H1 (cell line): ENCODE data around the gene CPSF4. TPM values are rescaled to one million over a fixed set of nuclear protein-coding genes. Genes with fewer than 3 reads are reported as not detected.

Source experiments
- CTCF ChIA-PET: fragments of 300-600 bp; sonication (Branson Sonifier 250); formaldehyde crosslinking; loops from one replicate; lab custom pipeline; 2021; ENCODE audit not compliant: partially characterized antibody; lab: Charles Lee
- POLR2A ChIA-PET: fragments of 300-600 bp; sonication (Branson Sonifier 250); formaldehyde crosslinking; loops from one replicate; lab custom pipeline; 2021; ENCODE audit warnings: inconsistent platforms; ENCODE audit not compliant: partially characterized antibody; lab: Charles Lee
- DNase-seq, 2 experiments: peaks; one replicate each; pipeline versions ENCODE4 v3.0.0 to v3.0.0-alpha.2; 2010 to 2022; ENCODE audit warnings: low spot score in 2 of 2, low read depth in 1 of 2, mixed read lengths in 1 of 2
- FAIRE-seq: peaks from 2 replicates; lab custom pipeline; 2011; peaks lifted over from hg19 to GRCh38; lab: Jason Lieb, UNC
- H2AFZ ChIP-seq: 2 replicates; pipeline ENCODE4 v1.8.1; 2012; ENCODE audit warnings: low read length, inconsistent platforms
- H2AK5ac ChIP-seq: 2 replicates; pipeline ENCODE4 v1.6.1; 2013; ENCODE audit warnings: low read depth, low read length
- H2BK120ac ChIP-seq: replicated peaks from 2 replicates; pipeline ENCODE3; 2013; ENCODE audit warnings: low read depth, low read length, inconsistent platforms
- H2BK12ac ChIP-seq: 2 replicates; pipeline ENCODE4 v1.6.1; 2013; ENCODE audit warnings: low read depth, low read length
- H2BK15ac ChIP-seq: 2 replicates; pipeline ENCODE4 v1.6.1; 2013; ENCODE audit warnings: low read length
- H2BK20ac ChIP-seq: 2 replicates; pipeline ENCODE4 v1.6.1; 2013; ENCODE audit warnings: low read length
- H2BK5ac ChIP-seq: 2 replicates; pipeline ENCODE4 v1.6.1; 2013; ENCODE audit warnings: low read depth, low read length
- H3K14ac ChIP-seq: 2 replicates; pipeline ENCODE4 v1.6.1; 2013; ENCODE audit warnings: inconsistent platforms; ENCODE audit not compliant: insufficient read length
- H3K18ac ChIP-seq: 2 replicates; pipeline ENCODE4 v1.6.1; 2013; ENCODE audit warnings: low read length; ENCODE audit errors: extremely low read depth
- H3K23ac ChIP-seq: 2 replicates; pipeline ENCODE4 v1.6.1; 2013; ENCODE audit warnings: inconsistent platforms; ENCODE audit not compliant: insufficient read length
- H3K23me2 ChIP-seq: 2 replicates; pipeline ENCODE4 v1.6.1; 2013; ENCODE audit warnings: low read depth, low read length
- H3K27ac ChIP-seq: 2 replicates; pipeline ENCODE4 v1.6.1; 2011; ENCODE audit warnings: low read depth, low read length, inconsistent platforms
- H3K27me3 ChIP-seq, 4 experiments: replicated peaks in 1 of 4; 1 replicate in 1 of 4; 2 replicates in 3 of 4; pipeline versions ENCODE4 v1.6.1 to v1.8.1; 2011 to 2013; ENCODE audit warnings: low read length in 3 of 4, mild to moderate bottlenecking in 3 of 4, inconsistent platforms in 2 of 4, mixed read lengths in 2 of 4, moderate library complexity in 1 of 4; ENCODE audit not compliant: control insufficient read depth in 3 of 4, insufficient read depth in 3 of 4; ENCODE audit errors: extremely low read depth in 1 of 4
- H3K36me3 ChIP-seq, 4 experiments: 2 replicates each; pipeline versions ENCODE4 v1.6.1 to v1.8.1; 2011 to 2013; ENCODE audit warnings: mild to moderate bottlenecking in 4 of 4, low read length in 3 of 4, moderate library complexity in 2 of 4, control low read depth in 1 of 4, inconsistent platforms in 1 of 4; ENCODE audit not compliant: insufficient read depth in 4 of 4, control insufficient read depth in 2 of 4
- H3K4ac ChIP-seq: replicated peaks from 2 replicates; pipeline ENCODE3; 2013; ENCODE audit warnings: low read length, low read depth, mixed read lengths, inconsistent platforms; ENCODE audit not compliant: insufficient read length
- H3K4me1 ChIP-seq, 4 experiments: replicated peaks in 1 of 4; 1 replicate in 1 of 4; 2 replicates in 3 of 4; pipeline versions ENCODE4 v1.6.1 to v1.8.1; 2011 to 2013; ENCODE audit warnings: low read length in 3 of 4, inconsistent platforms in 2 of 4, mixed read lengths in 1 of 4; ENCODE audit not compliant: insufficient read depth in 4 of 4, control insufficient read depth in 3 of 4
- H3K4me2 ChIP-seq, 2 experiments: 2 replicates each; pipeline versions ENCODE4 v1.6.1 to v1.8.1; 2011 to 2013; ENCODE audit warnings: low read depth in 2 of 2, low read length in 2 of 2, control low read depth in 1 of 2, inconsistent platforms in 1 of 2, mild to moderate bottlenecking in 1 of 2; ENCODE audit not compliant: insufficient read depth in 1 of 2
- H3K4me3 ChIP-seq, 4 experiments: fragments of 200-600, 300-600 bp in 1 of 4; sonication (generic), shearing (Covaris generic), sonication (Bioruptor Twin) in 1 of 4; 2 replicates each; pipeline versions ENCODE4 v1.5.1 to v1.8.1; 2011 to 2016; ENCODE audit warnings: low read length in 4 of 4, low read depth in 3 of 4, control low read depth in 2 of 4, inconsistent platforms in 2 of 4, mild to moderate bottlenecking in 2 of 4, mixed read lengths in 1 of 4, moderate library complexity in 1 of 4; ENCODE audit not compliant: insufficient read depth in 2 of 4; ENCODE audit errors: extremely low read depth in 1 of 4
- H3K56ac ChIP-seq: replicated peaks from 2 replicates; pipeline ENCODE3; 2013; ENCODE audit warnings: low read depth, mild to moderate bottlenecking, mixed read lengths, low read length, inconsistent platforms; ENCODE audit not compliant: insufficient read length
- H3K79me1 ChIP-seq: 2 replicates; pipeline ENCODE4 v1.6.1; 2013; ENCODE audit warnings: low read depth, low read length, control low read depth
- H3K79me2 ChIP-seq, 2 experiments: 2 replicates each; pipeline versions ENCODE4 v1.6.1 to v1.8.1; 2012 to 2013; ENCODE audit warnings: low read length in 2 of 2, mild to moderate bottlenecking in 2 of 2, inconsistent platforms in 1 of 2; ENCODE audit not compliant: insufficient read depth in 2 of 2, control insufficient read depth in 1 of 2
- H3K9ac ChIP-seq, 4 experiments: replicated peaks in 1 of 4; 1 replicate in 1 of 4; 2 replicates in 3 of 4; pipeline versions ENCODE4 v1.6.1 to v1.8.1; 2011 to 2013; ENCODE audit warnings: low read depth in 3 of 4, low read length in 3 of 4, control low read depth in 2 of 4, mild to moderate bottlenecking in 2 of 4, moderate library complexity in 2 of 4, inconsistent platforms in 1 of 4; ENCODE audit errors: extremely low read depth in 1 of 4
- H3K9me3 ChIP-seq, 2 experiments: 2 replicates each; pipeline versions ENCODE4 v1.6.1 to v1.8.1; 2012 to 2013; ENCODE audit warnings: mild to moderate bottlenecking in 2 of 2, moderate library complexity in 2 of 2, control low read depth in 1 of 2, inconsistent platforms in 1 of 2, low read depth in 1 of 2, low read length in 1 of 2, mixed read lengths in 1 of 2; ENCODE audit not compliant: insufficient read depth in 2 of 2
- H4K20me1 ChIP-seq, 2 experiments: replicated peaks in 1 of 2; 2 replicates each; pipeline versions ENCODE3 to v1.8.1; 2011 to 2013; ENCODE audit warnings: inconsistent platforms in 2 of 2, low read length in 2 of 2, mild to moderate bottlenecking in 1 of 2; ENCODE audit not compliant: insufficient read depth in 2 of 2, control insufficient read depth in 1 of 2
- H4K5ac ChIP-seq: 2 replicates; pipeline ENCODE4 v1.6.1; 2013; ENCODE audit warnings: low read length, low read depth, mixed read lengths, inconsistent platforms; ENCODE audit not compliant: insufficient read length
- H4K8ac ChIP-seq: 2 replicates; pipeline ENCODE4 v1.8.0; 2013; ENCODE audit warnings: mild to moderate bottlenecking, moderate library complexity, low read length, inconsistent platforms; ENCODE audit not compliant: insufficient read depth; ENCODE audit errors: extremely low read depth
- H4K91ac ChIP-seq: replicated peaks from 2 replicates; pipeline ENCODE3; 2013; ENCODE audit warnings: low read length, mixed read lengths, inconsistent platforms; ENCODE audit not compliant: insufficient read length
- EZH2 ChIP-seq: fragments of 200-600 bp; sonication (generic); IDR thresholded peaks from 2 replicates; pipeline ENCODE4 v1.7.1; 2012; ENCODE audit warnings: low read depth, mild to moderate bottlenecking, moderate library complexity, low read length, inconsistent platforms; ENCODE audit not compliant: severe bottlenecking
- KDM1A ChIP-seq: fragments of 200-600, 300-600 bp; sonication (generic); IDR thresholded peaks from 2 replicates; pipeline ENCODE4 v1.7.1; 2016; ENCODE audit warnings: mild to moderate bottlenecking, low read length, borderline replicate concordance
- MAFK ChIP-seq: IDR thresholded peaks from 2 replicates; pipeline ENCODE4 v1.6.1; 2012; ENCODE audit warnings: low read depth, mild to moderate bottlenecking, improper control_type of control experiment, low read length
- PHF8 ChIP-seq: fragments of 200-600 bp; sonication (generic); conservative IDR thresholded peaks from 2 replicates; pipeline ENCODE4 v1.7.1; 2012; ENCODE audit warnings: low read depth, mild to moderate bottlenecking, inconsistent platforms, low read length, moderate library complexity
- POLR2A ChIP-seq, 2 experiments: IDR thresholded peaks; 1 replicate in 1 of 2; 2 replicates in 1 of 2; pipeline ENCODE4 v1.6.1; 2011; ENCODE audit warnings: low read depth in 2 of 2, low read length in 2 of 2, mild to moderate bottlenecking in 2 of 2; ENCODE audit errors: control extremely low read depth in 1 of 2
- SAP30 ChIP-seq: fragments of 300-600 bp; sonication (generic); IDR thresholded peaks from 2 replicates; pipeline ENCODE4 v1.7.1; 2012; ENCODE audit warnings: low read length, moderate library complexity, mild to moderate bottlenecking, inconsistent platforms; ENCODE audit not compliant: insufficient read depth, insufficient replicate concordance
- SIRT6 ChIP-seq: IDR thresholded peaks from one replicate; pipeline ENCODE4 v1.7.1; 2012; ENCODE audit warnings: low read length, inconsistent platforms
- WGBS, 2 experiments: shearing (Covaris generic) in 1 of 2; methylation state at CpG; one replicate each; pipeline versions ENCODE4 v1.1.6 to v1.1.7; 2013 to 2015; ENCODE audit warnings: low lambda C conversion rate in 2 of 2, mixed read lengths in 2 of 2, inconsistent platforms in 1 of 2, low coverage in 1 of 2, missing lambda C conversion rate in 1 of 2; ENCODE audit not compliant: insufficient replicate concordance in 2 of 2, insufficient coverage in 1 of 2, insufficient read length in 1 of 2; ENCODE audit errors: extremely low coverage in 1 of 2, missing lambda C conversion rate in 1 of 2; 5-methylcytosine and 5-hydroxymethylcytosine counted together
- polyA plus RNA-seq, 7 experiments: library from polyadenylated mRNA; depleted of rRNA in 3 of 7; stranded (reverse) in 5 of 7; unstranded in 2 of 7; fragments of >200 nt in 5 of 7; fragments of 200-250 nt in 2 of 7; gene quantifications; 1 replicate in 5 of 7; 2 replicates in 1 of 7; 4 replicates in 1 of 7; pipeline versions ENCODE4 v1.2.1 to v1.2.3, GENCODE V29; 2011 to 2013; ENCODE audit warnings: missing spikeins in 2 of 7, mixed read lengths in 2 of 7
- total RNA-seq: library from RNA; stranded (reverse); fragmentation: NEBNext Ultra II Directional; extraction: Animal tissue kit (Norgen Biotek cat#: 25700); gene quantifications from 2 replicates; pipeline ENCODE4 v1.2.1, GENCODE V29; 2021

CPSF4 gene
- total and polyA plus RNA-seq, 2 of the 8 experiments (the other 6 are each of a cell fraction or from before 2014, with no cell fraction given) = 77.5 to 103 TPM

GRCh38 chr7:99449326-99449725 lies 10.6 kb downstream of the CPSF4 start:
- no peak for TF ChIP-seq MAFK
- no peak for TF ChIP-seq EZH2
- 0 out of 3 replicates have a peak, but pooled peaks of 1 of the 2 experiments have one; percentile 6 for TF ChIP-seq POLR2A (IDR thresholded peaks at IDR 0.05; ENCODE audit: control extremely low read depth in 1 of 2, low read depth in 2 of 2, low read length in 2 of 2)
- TF ChIP-seq KDM1A = no peak
- TF ChIP-seq PHF8 = no peak
- no peak for TF ChIP-seq SAP30
- TF ChIP-seq SIRT6 = no peak
- H4K20me1 ChIP-seq = peaks cover 12 to 23% of the 10 kb centered on the region in 2 experiments
- H2BK120ac ChIP-seq = no peak overlapping the region
- WGBS, 2 experiments = 93% methylated on average over 5 of the region's 5 CpGs; no CpG with 5 or more reads in 1 of the 2 experiments
- H2BK12ac ChIP-seq = no peak overlapping the region
- FAIRE-seq = no peak
- H3K27ac ChIP-seq = no peak overlapping the region
- CTCF ChIA-PET = interaction anchor here (0.8 to 1.4 kb wide), 4 partner anchors 10 to 402 kb away, joined by 3 to 6 read pairs (median 3); no protein-coding TSS in a partner anchor
- peaks cover 52 to 81% (median 77%) of the 10 kb centered on the region in 4 experiments for H3K36me3 ChIP-seq
- H3K23me2 ChIP-seq = no peaks in the 10 kb centered on the region
- H2AFZ ChIP-seq = no peak overlapping the region
- H3K9ac ChIP-seq = no peak overlapping the region
- no peaks in the 10 kb centered on the region; a peak in 1 of 7 replicates for H3K27me3 ChIP-seq
- H2BK20ac ChIP-seq = no peak overlapping the region
- no peaks in the 10 kb centered on the region for H3K79me2 ChIP-seq
- H2BK5ac ChIP-seq = no peak overlapping the region; the same call in 1 of the 2 replicates
- H3K4me2 ChIP-seq = no peak overlapping the region
- H3K14ac ChIP-seq = no peak overlapping the region
- H3K56ac ChIP-seq = no peak overlapping the region
- H4K8ac ChIP-seq = no peak overlapping the region
- H3K18ac ChIP-seq = no peak overlapping the region
- POLR2A ChIA-PET = interaction anchor here (0.7 to 7.3 kb wide), 10 partner anchors 9 to 80 kb away, joined by 3 to 100 read pairs (median 4); partner anchors contain the start of genes ATP5MF, BUD31, CPSF4 and PTCD1
- H3K4ac ChIP-seq = no peak overlapping the region
- DNase-seq = no peak
- no peak overlapping the region for H2AK5ac ChIP-seq
- no peak overlapping the region for H3K23ac ChIP-seq
- no peak overlapping the region for H4K91ac ChIP-seq
- no peak overlapping the region for H4K5ac ChIP-seq
- H3K4me3 ChIP-seq = no peak overlapping the region
- H3K79me1 ChIP-seq = no peaks in the 10 kb centered on the region
- H3K4me1 ChIP-seq = no peaks in the 10 kb centered on the region
- H2BK15ac ChIP-seq = no peak overlapping the region
- no peaks in the 10 kb centered on the region for H3K9me3 ChIP-seq
